ENCODE measurements around the gene PSIP1. TPM values are rescaled to one million over a fixed set of nuclear protein-coding genes. Genes with fewer than 3 reads are reported as not detected.

Gene PSIP1
- total RNA-seq, 1 experiment from 2014 or later, result 70.0 TPM

- CTCF ChIA-PET, result no interaction called here
- Histone ChIP-seq H3K27ac (ENCODE audit: low read depth, low read length, poor library complexity, severe bottlenecking) (no peak overlapping the region), H3K36me3 (ENCODE audit: insufficient read depth, low read length, poor library complexity, severe bottlenecking) (peaks cover 30% of the 10 kb centered on the region), H3K27me3 (replicated peaks; ENCODE audit: insufficient read depth, low read depth, low read length, poor library complexity) (no peaks in the 10 kb centered on the region), H3K4me1 (ENCODE audit: insufficient read depth, low read length, poor library complexity, severe bottlenecking) (no peaks in the 10 kb centered on the region), H3K4me3 (ENCODE audit: low read depth, low read length, poor library complexity, severe bottlenecking) (no peak overlapping the region), H3K9me3 (ENCODE audit: low read depth, low read length, poor library complexity, severe bottlenecking) (no peaks in the 10 kb centered on the region)
- DNase-seq (ENCODE audit: low spot score), result no peak
- TF ChIP-seq EZH2 (IDR thresholded peaks at IDR 0.05; ENCODE audit: borderline replicate concordance, low read depth, low read length, poor library complexity, severe bottlenecking) (no peak), CTCF (conservative IDR thresholded peaks at IDR 0.05; ENCODE audit: low read depth, low read length) (no peak)
- no TSS peak for BruUV-seq (replicated peaks)
- intact Hi-C loops (cut with micrococcal nuclease; ENCODE audit: unreplicated experiment), result no loop called here
- POLR2A ChIA-PET (ENCODE audit: low non-redundant PET), result no interaction called here
Measured at GRCh38 chr9:15461601-15462000, 49.2 kb downstream of the PSIP1 start.

- no TSS peak for BruUV-seq (replicated peaks)
- Histone ChIP-seq H3K27ac (ENCODE audit: low read depth, low read length, poor library complexity, severe bottlenecking) (no peak overlapping the region), H3K4me3 (ENCODE audit: low read depth, low read length, poor library complexity, severe bottlenecking) (no peak overlapping the region), H3K27me3 (replicated peaks; ENCODE audit: insufficient read depth, low read depth, low read length, poor library complexity) (no peaks in the 10 kb centered on the region), H3K9me3 (ENCODE audit: low read depth, low read length, poor library complexity, severe bottlenecking) (no peaks in the 10 kb centered on the region), H3K36me3 (ENCODE audit: insufficient read depth, low read length, poor library complexity, severe bottlenecking) (peaks cover 24% of the 10 kb centered on the region), H3K4me1 (ENCODE audit: insufficient read depth, low read length, poor library complexity, severe bottlenecking) (no peaks in the 10 kb centered on the region)
- DNase-seq (ENCODE audit: low spot score), result no peak
- intact Hi-C loops (cut with micrococcal nuclease; ENCODE audit: unreplicated experiment), result no loop called here
- TF ChIP-seq CTCF (conservative IDR thresholded peaks at IDR 0.05; ENCODE audit: low read depth, low read length) (no peak), EZH2 (IDR thresholded peaks at IDR 0.05; ENCODE audit: borderline replicate concordance, low read depth, low read length, poor library complexity, severe bottlenecking) (no peak)
- ChIA-PET POLR2A (ENCODE audit: low non-redundant PET) (no interaction called here), CTCF (no interaction called here)
Measured at GRCh38 chr9:15461056-15461455, 49.7 kb downstream of the PSIP1 start.

GRCh38 chr9:15453956-15454355, 56.8 kb downstream of the PSIP1 start:
- Histone ChIP-seq H3K27me3 (replicated peaks; ENCODE audit: insufficient read depth, low read depth, low read length, poor library complexity) (no peaks in the 10 kb centered on the region), H3K27ac (ENCODE audit: low read depth, low read length, poor library complexity, severe bottlenecking) (no peak overlapping the region), H3K36me3 (ENCODE audit: insufficient read depth, low read length, poor library complexity, severe bottlenecking) (peaks cover 8% of the 10 kb centered on the region), H3K4me3 (ENCODE audit: low read depth, low read length, poor library complexity, severe bottlenecking) (no peak overlapping the region), H3K4me1 (ENCODE audit: insufficient read depth, low read length, poor library complexity, severe bottlenecking) (no peaks in the 10 kb centered on the region), H3K9me3 (ENCODE audit: low read depth, low read length, poor library complexity, severe bottlenecking) (no peaks in the 10 kb centered on the region)
- no peak for DNase-seq (ENCODE audit: low spot score)
- no peak for TF ChIP-seq EZH2 (IDR thresholded peaks at IDR 0.05; ENCODE audit: borderline replicate concordance, low read depth, low read length, poor library complexity, severe bottlenecking)
- no peak for TF ChIP-seq CTCF (conservative IDR thresholded peaks at IDR 0.05; ENCODE audit: low read depth, low read length)
- no TSS peak for BruUV-seq (replicated peaks)
- CTCF ChIA-PET, result no interaction called here
- intact Hi-C loops (cut with micrococcal nuclease; ENCODE audit: unreplicated experiment), result no loop called here
- POLR2A ChIA-PET (ENCODE audit: low non-redundant PET), result no interaction called here
